HK-2 (cell line): Measurements from ENCODE around the gene FRG1.
"Not testable (repeated sequence)": the region's sequence is repeated elsewhere in the genome, so short reads cannot be mapped to it uniquely, and the experiment has no call there.

ENCODE experiments used
- DNase-seq: peaks from one replicate; pipeline ENCODE4 v3.0.0-alpha.2; 2018; ENCODE audit not compliant: unreplicated experiment

The FRG1 gene

GRCh38 chr4:189985651-189986243, 45.1 kb downstream of the FRG1 start:
- DNase-seq = not testable (repeated sequence)

GRCh38 chr4:189988877-189989431, 48.3 kb downstream of the FRG1 start:
- no peak for DNase-seq

GRCh38 chr4:189989941-189990340, 49.3 kb downstream of the FRG1 start:
- DNase-seq = not testable (repeated sequence)
